GM12872 (cell line): ENCODE results near the gene ZNF44.

ENCODE experiments used
- CTCF ChIP-seq: IDR thresholded peaks from 3 replicates; pipeline ENCODE4 v1.5.1; 2011; ENCODE audit warnings: low read depth, mild to moderate bottlenecking, low read length, moderate library complexity; ENCODE audit not compliant: insufficient read depth

ZNF44 gene

GRCh38 chr19:12255372-12255771 is 39.3 kb downstream of the ZNF44 start:
- no peak for TF ChIP-seq CTCF

- no peak for TF ChIP-seq CTCF
Measured at GRCh38 chr19:12247644-12248222, 47.0 kb downstream of the ZNF44 start.

GRCh38 chr19:12244370-12244769 is 50.3 kb downstream of the ZNF44 start:
- TF ChIP-seq CTCF, result no peak

- no peak for TF ChIP-seq CTCF
Measured at GRCh38 chr19:12237143-12237839, 57.4 kb downstream of the ZNF44 start.

GRCh38 chr19:12232961-12233360 is 61.7 kb downstream of the ZNF44 start:
- no peak for TF ChIP-seq CTCF

- TF ChIP-seq CTCF, result no peak
Measured at GRCh38 chr19:12230751-12231733, 63.6 kb downstream of the ZNF44 start.

GRCh38 chr19:12229990-12230389 is 64.7 kb downstream of the ZNF44 start:
- no peak for TF ChIP-seq CTCF
